Right lobe of liver (tissue), 6 donors: Measurements from ENCODE around the gene C16orf82. TPM values are rescaled to one million over a fixed set of nuclear protein-coding genes. Genes with fewer than 3 reads are reported as not detected.

Source experiments
- ATAC-seq, 4 donors: fragments of 200-7000 bp; cut with Tn5 transposase; one replicate each; pipeline ENCODE4 v1.9.1; 2020; ENCODE audit warnings: mild to moderate bottlenecking in 4 of 4, moderate library complexity in 4 of 4
- DNase-seq, 3 donors: peaks; one replicate each; pipeline ENCODE4 v3.0.0-alpha.2; 2020
- H3K27ac ChIP-seq, 3 donors: fragments of 200-600 bp; one replicate each; pipeline ENCODE4 v1.8.0; 2022
- H3K27me3 ChIP-seq, 2 donors: fragments of 200-600 bp; one replicate each; pipeline ENCODE4 v1.8.0; 2022
- H3K36me3 ChIP-seq, 4 donors: fragments of 200-600 bp; sonication (generic) in 1 of 4; one replicate each; pipeline versions ENCODE4 v1.5.1 to v1.8.0; 2017 to 2022; ENCODE audit warnings: control low read depth in 1 of 4
- H3K4me1 ChIP-seq, 4 donors: fragments of 200-600 bp; sonication (generic) in 1 of 4; one replicate each; pipeline versions ENCODE4 v1.5.1 to v1.8.0; 2017 to 2022; ENCODE audit warnings: control low read depth in 1 of 4
- H3K4me3 ChIP-seq, 3 donors: fragments of 200-600 bp; one replicate each; pipeline ENCODE4 v1.8.0; 2022
- H3K9me3 ChIP-seq, 4 donors: fragments of 200-600 bp; sonication (generic) in 1 of 4; one replicate each; pipeline versions ENCODE4 v1.5.1 to v1.8.0; 2017 to 2022; ENCODE audit warnings: control low read depth in 1 of 4
- CTCF ChIP-seq, 4 donors: fragments of 200-600 bp in 3 of 4; fragments of 450-650 bp in 1 of 4; IDR thresholded peaks; one replicate each; pipeline versions ENCODE4 v1.5.1 to v1.8.0; 2016 to 2022; ENCODE audit warnings: antibody characterized with exemption in 4 of 4, mild to moderate bottlenecking in 2 of 4
- POLR2A ChIP-seq: fragments of 450-650 bp; IDR thresholded peaks from one replicate; pipeline ENCODE4 v1.6.1; 2017; ENCODE audit warnings: antibody characterized with exemption, mild to moderate bottlenecking
- WGBS: methylation state at CpG from one replicate; pipeline ENCODE4 v1.1.6; 2018; ENCODE audit warnings: low coverage, low lambda C conversion rate; ENCODE audit not compliant: insufficient coverage; ENCODE audit errors: missing lambda C conversion rate; 5-methylcytosine and 5-hydroxymethylcytosine counted together
- intact Hi-C, 2 donors: fragments of 100-400 bp; cut with DNase I; formaldehyde crosslinking; loops; one replicate each; pipeline versions ENCODE4 v1.11.2 to v1.14.1; 2022
- total RNA-seq, 6 experiments: library from RNA; depleted of rRNA in 2 of 6; stranded (reverse); fragments of >200 nt in 2 of 6; fragmentation: NEBNext Ultra II Directional in 3 of 6; extraction: Animal tissue kit (Norgen Biotek cat#: 25700) in 3 of 6; gene quantifications; one replicate each; pipeline versions ENCODE4 v1.1.0 to v1.2.4, GENCODE V29; 2016 to 2023
- donor health status: DM: no; HTN: yes; CAD: no.
- donor health status: DM: no; HTN: no; CAD: no.
- donor health status: DM: no; HTN: no; CAD: no.
- donor health status: DM: no; HTN: yes; CAD: no.
- donor health status: DM: no; HTN: yes; CAD: no.

Gene C16orf82
- total RNA-seq, 6 experiments from 2014 or later = not detected

- Histone ChIP-seq H3K9me3 (no peaks in the 10 kb centered on the region), H3K27ac (no peak overlapping the region), H3K4me3 (no peak overlapping the region), H3K36me3 (no peaks in the 10 kb centered on the region), H3K4me1 (no peaks in the 10 kb centered on the region), H3K27me3 (no peaks in the 10 kb centered on the region)
- intact Hi-C loops = no loop called here
- DNase-seq = no peak
- ATAC-seq = no peak
- WGBS = 39% methylated on average over 6 of the region's 6 CpGs
- TF ChIP-seq POLR2A (no peak), CTCF (IDR thresholded peaks at IDR 0.05) (no peak)
These were observed 31.1 kb downstream of the C16orf82 start for GRCh38 chr16:27097800-27098230.

- Histone ChIP-seq H3K9me3 (no peaks in the 10 kb centered on the region), H3K4me1 (no peaks in the 10 kb centered on the region), H3K4me3 (no peak overlapping the region), H3K27ac (no peak overlapping the region), H3K36me3 (no peaks in the 10 kb centered on the region), H3K27me3 (no peaks in the 10 kb centered on the region)
- 67% methylated on average over 2 of the region's 3 CpGs for WGBS
- TF ChIP-seq CTCF (IDR thresholded peaks at IDR 0.05) (no peak), POLR2A (no peak)
- DNase-seq = no peak
- no peak for ATAC-seq
- intact Hi-C loops = no loop called here
These were observed 31.8 kb downstream of the C16orf82 start for GRCh38 chr16:27098366-27099049.

- TF ChIP-seq POLR2A (no peak), CTCF (IDR thresholded peaks at IDR 0.05) (no peak)
- H3K4me3 ChIP-seq = no peak overlapping the region
- no peak for ATAC-seq
These were observed 36.2 kb downstream of the C16orf82 start for GRCh38 chr16:27102701-27103575.

GRCh38 chr16:27103954-27104353 is 37.2 kb downstream of the C16orf82 start:
- TF ChIP-seq POLR2A = no peak
- no peak for TF ChIP-seq CTCF (IDR thresholded peaks at IDR 0.05)
- H3K27ac ChIP-seq = no peak overlapping the region
- DNase-seq (no peak), ATAC-seq (no peak)
- intact Hi-C loops = no loop called here
- no peak overlapping the region for H3K4me3 ChIP-seq
- H3K9me3 ChIP-seq = no peaks in the 10 kb centered on the region
- H3K36me3 ChIP-seq = no peaks in the 10 kb centered on the region
- WGBS = no CpG with 5 or more reads among the region's 1 CpG
- no peaks in the 10 kb centered on the region for H3K4me1 ChIP-seq
- no peaks in the 10 kb centered on the region for H3K27me3 ChIP-seq

More at GRCh38 chr16:27102701-27103575, 36.2 kb downstream of the C16orf82 start:
- H3K9me3 ChIP-seq = no peaks in the 10 kb centered on the region
- H3K36me3 ChIP-seq = no peaks in the 10 kb centered on the region
- H3K27me3 ChIP-seq = no peaks in the 10 kb centered on the region
- 37% methylated on average over 7 of the region's 11 CpGs for WGBS
- intact Hi-C loops = no loop called here
- no peak for DNase-seq
- no peaks in the 10 kb centered on the region for H3K4me1 ChIP-seq
- no peak overlapping the region for H3K27ac ChIP-seq
